AG04450 (cell line): ENCODE measurements around the gene PRRC2A. TPM values are rescaled to one million over a fixed set of nuclear protein-coding genes. Genes with fewer than 3 reads are reported as not detected.

Experiments
- CTCF ChIA-PET: fragments of 300-600, 350-600 bp; formaldehyde crosslinking; extraction: SDS; loops from one replicate; lab custom pipeline; 2022; ENCODE audit warnings: antibody characterized with exemption, inconsistent platforms; lab: Charles Lee
- POLR2A ChIA-PET: fragments of 350-600 bp; formaldehyde crosslinking; extraction: SDS; loops from one replicate; lab custom pipeline; 2021; ENCODE audit warnings: antibody characterized with exemption, inconsistent platforms; lab: Yijun Ruan, JAX
- DNase-seq: peaks from one replicate; pipeline ENCODE4 v3.0.0-alpha.2; 2011; ENCODE audit warnings: low read depth, low spot score
- H3K27ac ChIP-seq: one replicate; pipeline ENCODE4 v1.5.1; 2012; ENCODE audit warnings: low read depth, low read length, control low read depth
- H3K27me3 ChIP-seq: one replicate; pipeline ENCODE4 v1.6.0; 2012; ENCODE audit warnings: low read length; ENCODE audit not compliant: control insufficient read depth, insufficient read depth
- H3K4me3 ChIP-seq: 2 replicates; pipeline ENCODE4 v1.5.1; 2011; ENCODE audit warnings: mild to moderate bottlenecking, low read depth, low read length, control low read depth
- H3K9me3 ChIP-seq: 2 replicates; pipeline ENCODE4 v1.5.1; 2012; ENCODE audit warnings: low read length; ENCODE audit not compliant: control insufficient read depth, insufficient read depth
- polyA plus RNA-seq: library from polyadenylated mRNA; depleted of rRNA; stranded (reverse); fragments of >200 nt; gene quantifications from 2 replicates; pipeline ENCODE4 v1.2.3, GENCODE V29; 2011
- TF ChIP-seq, protein P1 (sequence below): IDR thresholded peaks from 2 replicates; pipeline ENCODE4 v1.5.1; 2011; ENCODE audit warnings: low read depth, low read length, control low read depth, inconsistent platforms

Gene PRRC2A
- polyA plus RNA-seq, 1 experiment, result 24.8 TPM

DNA sequence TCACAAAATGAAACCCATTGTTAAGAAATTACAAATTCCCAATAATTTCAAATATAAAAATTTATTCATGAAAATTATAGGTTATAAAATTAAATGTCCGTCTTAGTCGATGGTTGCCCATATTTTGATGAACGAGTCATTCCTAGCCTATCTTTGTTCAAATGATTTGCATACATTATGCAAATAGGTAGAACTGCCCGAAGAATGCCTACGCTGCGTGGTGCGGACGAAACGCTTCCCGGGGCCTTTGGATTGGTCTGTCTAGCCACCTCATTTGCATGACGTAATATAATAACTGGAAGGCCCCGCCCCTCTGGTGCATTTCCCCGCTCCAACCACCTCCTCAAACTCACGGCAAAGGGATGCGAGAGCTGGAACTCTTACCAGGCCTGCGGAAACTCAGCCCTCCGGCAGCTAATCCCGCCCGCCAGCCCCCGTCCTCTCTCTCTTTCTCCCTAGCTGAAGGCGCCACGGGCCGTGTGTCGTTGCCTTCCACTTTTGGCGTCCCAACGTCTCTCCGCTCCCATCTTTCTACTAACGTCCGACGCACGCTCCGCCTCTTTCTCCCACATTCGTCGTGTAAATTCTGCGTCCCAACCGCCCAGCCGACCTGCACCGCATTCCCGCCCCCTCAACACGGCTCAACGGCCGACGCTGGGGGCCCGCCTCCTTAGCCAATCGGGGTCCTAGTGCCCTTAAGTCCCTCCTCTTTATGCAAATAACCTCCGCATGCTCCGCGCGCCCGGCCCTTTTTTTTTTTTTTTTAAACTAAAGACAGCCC, 520 bp upstream of the PRRC2A start:
- CTCF ChIA-PET, result interaction anchor here (0.7 kb wide), 1 partner anchor 270 kb away, joined by 3 read pairs; no protein-coding TSS in a partner anchor
- peak; percentile 98 for DNase-seq

DNA sequence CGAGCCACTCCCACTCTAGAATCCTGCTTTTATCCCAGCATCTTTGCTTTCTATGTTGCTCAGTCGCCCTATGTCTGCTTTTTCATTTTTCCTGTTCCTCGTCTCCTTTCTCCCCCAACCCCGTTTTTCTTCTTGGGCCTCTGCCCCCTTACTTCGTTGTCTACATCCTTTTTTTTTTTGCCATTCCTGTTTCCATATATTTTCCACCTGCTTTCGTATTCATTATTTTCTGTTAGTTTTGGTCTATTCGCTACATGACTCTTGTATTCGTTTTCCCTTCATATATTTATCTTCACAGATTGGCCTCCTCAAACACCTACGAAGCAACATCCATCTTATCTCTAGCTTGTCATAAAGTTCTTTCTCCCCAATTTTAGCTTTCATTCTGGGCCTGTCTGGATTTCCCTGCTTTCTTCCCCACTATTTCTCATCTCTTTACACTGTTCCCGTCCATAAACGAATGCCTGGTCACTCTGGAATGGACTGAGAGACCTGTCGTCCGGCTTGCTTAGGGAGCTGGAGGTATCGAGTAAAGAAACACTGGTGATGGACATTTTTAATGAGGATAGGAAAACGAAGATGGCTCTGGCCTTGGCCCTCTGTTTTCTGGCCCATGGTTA, 915 bp downstream of the PRRC2A start:
- Histone ChIP-seq H3K4me3 (peak overlapping the region; percentile 95), H3K9me3 (peaks cover 4% of the 10 kb centered on the region; the same call in 1 of the 2 replicates), H3K27me3 (no peaks in the 10 kb centered on the region), H3K27ac (peak overlapping the region; percentile 90)
- POLR2A ChIA-PET, result interaction anchor here (0.6 to 2.5 kb wide), 7 partner anchors 14 to 206 kb away, joined by 3 to 13 read pairs (median 3); partner anchors contain the start of genes ABHD16A, BAG6, GPANK1 and HSPA1B
- DNase-seq, result no peak
- TF ChIP-seq, protein P1, sequence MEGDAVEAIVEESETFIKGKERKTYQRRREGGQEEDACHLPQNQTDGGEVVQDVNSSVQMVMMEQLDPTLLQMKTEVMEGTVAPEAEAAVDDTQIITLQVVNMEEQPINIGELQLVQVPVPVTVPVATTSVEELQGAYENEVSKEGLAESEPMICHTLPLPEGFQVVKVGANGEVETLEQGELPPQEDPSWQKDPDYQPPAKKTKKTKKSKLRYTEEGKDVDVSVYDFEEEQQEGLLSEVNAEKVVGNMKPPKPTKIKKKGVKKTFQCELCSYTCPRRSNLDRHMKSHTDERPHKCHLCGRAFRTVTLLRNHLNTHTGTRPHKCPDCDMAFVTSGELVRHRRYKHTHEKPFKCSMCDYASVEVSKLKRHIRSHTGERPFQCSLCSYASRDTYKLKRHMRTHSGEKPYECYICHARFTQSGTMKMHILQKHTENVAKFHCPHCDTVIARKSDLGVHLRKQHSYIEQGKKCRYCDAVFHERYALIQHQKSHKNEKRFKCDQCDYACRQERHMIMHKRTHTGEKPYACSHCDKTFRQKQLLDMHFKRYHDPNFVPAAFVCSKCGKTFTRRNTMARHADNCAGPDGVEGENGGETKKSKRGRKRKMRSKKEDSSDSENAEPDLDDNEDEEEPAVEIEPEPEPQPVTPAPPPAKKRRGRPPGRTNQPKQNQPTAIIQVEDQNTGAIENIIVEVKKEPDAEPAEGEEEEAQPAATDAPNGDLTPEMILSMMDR, result no peak
- CTCF ChIA-PET, result interaction anchor here (0.6 to 1.7 kb wide), 5 partner anchors 23 to 75 kb away, joined by 3 to 9 read pairs (median 3); partner anchors contain the start of genes ATP6V1G2 and NFKBIL1

More for the DNA sequence above, 520 bp upstream of the PRRC2A start:
- TF ChIP-seq, protein P1, result no peak
- Histone ChIP-seq H3K27ac (peak overlapping the region; percentile 100), H3K27me3 (no peaks in the 10 kb centered on the region), H3K9me3 (peaks cover 4% of the 10 kb centered on the region; the same call in 1 of the 2 replicates), H3K4me3 (peak overlapping the region; percentile 82)
- POLR2A ChIA-PET, result interaction anchor here (1.0 to 1.3 kb wide), 2 partner anchors 79 to 83 kb away, joined by 4 to 5 read pairs; partner anchors contain the start of genes ABHD16A and DDX39B

DNA sequence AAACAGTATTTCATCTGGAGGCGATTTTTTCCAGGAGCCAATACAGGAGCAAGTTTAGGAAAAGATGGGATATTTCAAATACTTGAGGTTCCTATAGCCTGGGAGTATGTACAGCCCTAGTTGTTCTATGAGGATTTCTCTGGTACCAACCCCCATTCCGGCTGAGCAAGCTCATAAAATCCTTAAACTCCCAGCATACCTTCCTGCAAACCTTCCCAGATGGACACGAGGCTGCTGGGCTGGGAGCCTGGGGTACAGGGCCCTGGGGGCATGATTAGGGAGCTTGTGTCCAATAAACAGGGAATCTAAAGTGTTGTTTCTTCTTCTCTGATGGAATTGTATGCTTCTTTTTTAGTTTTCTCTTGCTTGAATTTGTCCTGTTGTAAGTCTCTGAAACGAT, 1.5 kb downstream of the PRRC2A start:
- Histone ChIP-seq H3K27me3 (no peaks in the 10 kb centered on the region), H3K4me3 (peak overlapping the region; percentile 95), H3K9me3 (peaks cover 4% of the 10 kb centered on the region; the same call in 1 of the 2 replicates), H3K27ac (peak overlapping the region; percentile 31)
- ChIA-PET CTCF (interaction anchor here (0.6 to 1.7 kb wide), 6 partner anchors 23 to 129 kb away, joined by 3 to 9 read pairs (median 3); partner anchors contain the start of genes ATP6V1G2 and NFKBIL1), POLR2A (interaction anchor here (0.9 to 2.5 kb wide), 3 partner anchors 17 to 43 kb away, joined by 3 to 13 read pairs (median 3); partner anchors contain the start of genes BAG6 and GPANK1)
- TF ChIP-seq, protein P1, result no peak
- DNase-seq, result no peak

DNA sequence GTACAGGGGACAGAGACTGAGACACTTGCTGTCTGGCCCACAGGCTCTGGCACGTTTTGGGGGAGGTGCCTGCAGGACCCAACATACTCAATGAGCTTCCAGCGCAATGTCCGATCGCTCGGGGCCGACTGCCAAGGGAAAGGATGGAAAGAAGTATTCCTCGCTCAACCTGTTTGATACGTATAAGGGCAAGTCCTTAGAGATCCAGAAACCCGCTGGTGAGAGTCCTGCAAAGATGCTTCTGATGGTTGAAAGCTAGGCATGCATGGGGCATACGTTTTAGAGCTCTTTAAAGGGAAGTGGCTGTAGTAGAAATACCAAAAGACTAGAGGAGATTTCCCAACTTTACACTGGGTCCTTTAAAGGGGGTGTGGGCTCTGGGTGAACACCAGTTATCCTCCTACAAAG, 2.2 kb downstream of the PRRC2A start:
- Histone ChIP-seq H3K27ac (no peak overlapping the region), H3K9me3 (peaks cover 4% of the 10 kb centered on the region; the same call in 1 of the 2 replicates), H3K4me3 (peak overlapping the region; percentile 95), H3K27me3 (no peaks in the 10 kb centered on the region)
- CTCF ChIA-PET, result interaction anchor here (0.8 to 1.7 kb wide), 4 partner anchors 12 to 130 kb away, joined by 3 to 9 read pairs (median 4); no protein-coding TSS in a partner anchor
- TF ChIP-seq, protein P1, result no peak
- POLR2A ChIA-PET, result interaction anchor here (0.9 to 2.5 kb wide), 2 partner anchors 29 to 42 kb away, joined by 3 to 13 read pairs; partner anchors contain the start of genes BAG6 and GPANK1
- DNase-seq, result no peak
